HG02588 (cell line): ENCODE measurements around the gene ATF7IP2.
"Not testable (repeated sequence)": the region's sequence is repeated elsewhere in the genome, so short reads cannot be mapped to it uniquely, and the experiment has no call there.

Experiments
- ATAC-seq: cut with Tn5 transposase; IDR thresholded peaks from one replicate; pipeline ENCODE4 v1.9.1; 2021; ENCODE audit warnings: mild to moderate bottlenecking, moderate library complexity; ENCODE audit not compliant: unreplicated experiment

Gene ATF7IP2

GRCh38 chr16:10385725-10386516 is at the start of gene ATF7IP2:
ATF7IP2 (plus strand) TSS chr16:10386061; CDS start chr16:10430621, 44,560 bp downstream.
- peak; percentile 87 for ATAC-seq

- ATAC-seq = no peak
Measured at GRCh38 chr16:10338426-10338825, 47.4 kb upstream of the ATF7IP2 start.

GRCh38 chr16:10339777-10340732 is 45.8 kb upstream of the ATF7IP2 start:
- no peak for ATAC-seq

- ATAC-seq = no peak
Measured at GRCh38 chr16:10343124-10343760, 42.6 kb upstream of the ATF7IP2 start.

GRCh38 chr16:10344699-10345098 is 41.2 kb upstream of the ATF7IP2 start:
- not testable (repeated sequence) for ATAC-seq

GRCh38 chr16:10345629-10346028 is 40.2 kb upstream of the ATF7IP2 start:
- ATAC-seq = no peak

- ATAC-seq = no peak
Measured at GRCh38 chr16:10349851-10350250, 36.0 kb upstream of the ATF7IP2 start.

- no peak for ATAC-seq
Measured at GRCh38 chr16:10352262-10352661, 33.6 kb upstream of the ATF7IP2 start.

GRCh38 chr16:10355589-10355988 is 30.3 kb upstream of the ATF7IP2 start:
- no peak for ATAC-seq

- no peak for ATAC-seq
Measured at GRCh38 chr16:10356870-10357842, 28.7 kb upstream of the ATF7IP2 start.

GRCh38 chr16:10361747-10362076 is 24.1 kb upstream of the ATF7IP2 start:
- not testable (repeated sequence) for ATAC-seq

GRCh38 chr16:10362077-10362863 is 23.6 kb upstream of the ATF7IP2 start:
- no peak for ATAC-seq

- ATAC-seq = not testable (repeated sequence)
Measured at GRCh38 chr16:10362864-10363197, 23.0 kb upstream of the ATF7IP2 start.

- not testable (repeated sequence) for ATAC-seq
Measured at GRCh38 chr16:10366619-10367018, 19.2 kb upstream of the ATF7IP2 start.

GRCh38 chr16:10367616-10368188 is 18.2 kb upstream of the ATF7IP2 start:
- no peak for ATAC-seq

- no peak for ATAC-seq
Measured at GRCh38 chr16:10368969-10369551, 16.8 kb upstream of the ATF7IP2 start.

- ATAC-seq = peak; percentile 41
Measured at GRCh38 chr16:10370096-10370726, 15.7 kb upstream of the ATF7IP2 start.

GRCh38 chr16:10371592-10371991 is 14.3 kb upstream of the ATF7IP2 start:
- ATAC-seq = no peak
